Stimulated activated CD8-positive, alpha-beta memory T cell treated with anti-CD3 and anti-CD28 coated beads, Interleukin-15, amount 100 ng/mL, for 4 hours (primary cell): ENCODE measurements around the gene NUP153.
"Not testable (repeated sequence)": the region's sequence is repeated elsewhere in the genome, so short reads cannot be mapped to it uniquely, and the experiment has no call there.

ENCODE experiments used
- DNase-seq, 2 donors: peaks; one replicate each; pipeline ENCODE4 v3.0.0-alpha.2; 2020; ENCODE audit warnings: low read depth in 2 of 2

Gene NUP153

DNA sequence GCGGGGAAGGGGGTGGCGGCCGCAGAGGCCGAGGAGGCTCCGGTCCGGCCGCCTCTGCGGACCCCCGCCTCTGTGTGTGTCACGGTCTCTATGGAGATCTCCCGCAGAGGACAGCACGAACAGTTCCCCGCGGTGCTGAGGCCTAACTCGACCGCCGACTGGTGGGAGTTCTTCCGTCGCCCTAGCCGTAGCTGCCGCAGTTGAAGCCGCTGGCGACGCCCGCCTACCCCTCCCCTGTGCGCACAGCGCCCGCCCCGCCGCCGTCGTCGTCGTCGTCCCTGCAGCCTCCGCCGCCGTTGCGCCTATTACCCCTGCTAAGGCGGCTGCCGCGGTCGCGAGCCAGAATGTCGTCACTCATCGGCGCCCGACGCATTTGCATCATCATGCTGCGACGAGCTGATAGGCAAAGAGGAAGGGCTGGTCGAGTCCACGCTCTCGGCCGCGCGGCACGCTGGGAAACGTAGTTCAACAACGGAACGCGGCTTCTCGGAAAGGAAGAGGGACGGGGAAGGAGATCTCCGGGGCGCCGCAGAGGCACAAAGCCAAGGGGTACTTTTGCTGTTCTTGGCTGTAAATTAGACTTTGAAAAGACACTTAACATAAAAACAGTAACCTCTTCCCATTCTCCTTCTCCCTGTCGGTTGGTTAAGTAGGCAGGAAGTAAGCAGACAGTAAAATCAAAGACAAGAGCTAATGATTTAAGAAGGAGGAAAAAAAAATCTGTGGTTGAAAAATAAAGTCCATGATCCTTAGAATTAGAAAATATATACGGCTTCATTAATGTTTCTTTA, at the start of gene NUP153:
NUP153 (minus strand) TSS at position 346 of the 791 bp plus-strand sequence. CDS start 538 bp downstream, outside the sequence.
- DNase-seq: peak; percentile 99

DNA sequence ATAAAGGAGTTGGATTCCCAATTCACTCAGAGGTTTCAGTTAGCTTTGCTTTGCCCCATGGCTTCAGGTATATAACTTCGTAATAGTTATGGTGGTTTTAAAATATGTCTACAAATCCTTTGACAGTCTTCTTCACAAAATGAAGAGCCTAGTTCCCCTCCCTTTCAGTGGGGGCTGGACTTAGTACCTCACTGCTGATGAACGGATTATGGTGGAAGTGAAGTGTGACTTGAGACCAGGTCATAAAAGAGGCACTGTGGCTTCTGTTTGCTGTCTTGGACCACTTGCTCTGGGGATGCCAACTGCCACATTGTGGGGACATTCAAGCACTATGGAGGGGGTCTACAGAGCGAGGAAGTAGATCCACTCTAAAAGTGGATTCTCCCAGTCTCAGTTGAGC, 47.5 kb upstream of the NUP153 start:
- no peak for DNase-seq

DNA sequence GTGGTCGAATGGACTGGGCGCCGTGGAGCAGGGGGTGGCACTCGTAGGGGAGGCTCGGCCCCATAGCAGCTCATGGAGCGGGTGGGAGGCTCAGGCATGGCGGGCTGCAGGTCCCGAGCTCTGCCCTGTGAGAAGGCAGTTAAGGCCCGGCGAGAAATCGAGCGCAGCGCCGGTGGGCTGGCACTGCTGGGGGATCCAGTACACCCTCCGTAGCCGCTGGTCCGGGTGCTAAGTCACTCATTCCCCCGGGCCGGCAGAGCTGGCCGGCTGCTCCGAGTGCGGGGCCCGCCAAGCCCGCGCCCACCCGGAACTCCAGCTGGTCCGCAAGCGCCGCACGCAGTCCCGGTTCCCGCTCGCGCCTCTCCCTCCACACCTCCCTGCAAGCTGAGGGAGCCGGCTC, 38.6 kb upstream of the NUP153 start:
- DNase-seq: not testable (repeated sequence)

DNA sequence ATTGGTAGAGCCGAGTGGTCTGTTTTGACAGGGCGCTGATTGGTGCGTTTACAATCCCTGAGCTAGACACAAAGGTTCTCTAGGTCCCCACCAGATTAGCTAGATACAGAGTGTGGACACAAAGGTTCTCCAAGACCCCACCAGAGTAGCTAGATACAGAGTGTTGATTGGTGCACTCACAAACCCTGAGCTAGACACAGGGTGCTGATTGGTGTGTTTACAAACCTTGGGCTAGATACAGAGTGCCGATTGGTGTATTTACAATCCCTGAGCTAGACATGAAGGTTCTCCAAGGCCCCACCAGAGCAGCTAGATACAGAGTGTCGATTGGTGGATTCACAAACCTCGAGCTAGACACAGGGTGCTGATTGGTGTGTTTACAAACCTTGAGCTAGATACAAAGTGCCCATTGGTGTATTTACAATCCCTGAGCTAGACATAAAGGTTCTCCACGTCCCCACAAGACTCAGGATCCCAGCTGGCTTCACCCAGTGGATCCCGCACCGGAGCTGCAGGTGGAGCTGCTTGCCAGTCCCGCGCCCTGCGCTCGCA, 38.1 kb upstream of the NUP153 start:
- not testable (repeated sequence) for DNase-seq

DNA sequence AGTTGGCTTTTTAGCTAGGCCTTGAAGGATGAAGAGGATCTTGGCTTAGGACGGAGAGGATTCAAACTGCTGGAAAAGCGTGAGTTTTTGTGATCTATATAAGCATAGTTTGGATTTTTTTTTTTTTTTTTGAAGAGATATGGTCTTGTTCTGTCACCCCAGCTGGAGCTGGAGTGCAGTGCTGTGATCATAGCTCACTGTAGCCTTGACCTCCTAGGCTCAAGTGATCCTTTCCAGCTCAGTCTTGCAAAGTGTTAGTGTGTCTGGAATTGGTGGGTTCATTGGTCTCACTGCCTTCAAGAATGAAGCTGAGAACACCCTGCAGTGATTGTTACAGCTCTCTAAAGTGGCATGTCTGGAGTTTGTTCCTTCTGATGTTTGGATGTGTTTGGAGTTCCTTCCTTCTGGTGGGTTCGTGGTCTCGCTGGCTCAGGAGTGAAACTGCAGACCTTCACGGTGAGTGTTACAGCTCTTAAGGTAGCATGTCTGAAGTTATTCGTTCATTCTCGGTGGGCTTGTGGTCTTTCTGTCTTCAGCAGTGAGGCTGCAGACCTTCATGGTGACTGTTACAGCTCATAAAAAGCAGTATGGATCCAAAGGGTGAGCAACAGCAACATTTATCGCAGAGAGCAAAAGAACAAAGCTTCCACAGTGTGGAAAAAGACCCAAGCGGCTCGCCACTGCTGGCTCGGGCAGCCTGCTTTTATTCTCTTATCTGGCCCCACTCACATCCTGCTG, 37.5 kb upstream of the NUP153 start:
- no peak for DNase-seq

DNA sequence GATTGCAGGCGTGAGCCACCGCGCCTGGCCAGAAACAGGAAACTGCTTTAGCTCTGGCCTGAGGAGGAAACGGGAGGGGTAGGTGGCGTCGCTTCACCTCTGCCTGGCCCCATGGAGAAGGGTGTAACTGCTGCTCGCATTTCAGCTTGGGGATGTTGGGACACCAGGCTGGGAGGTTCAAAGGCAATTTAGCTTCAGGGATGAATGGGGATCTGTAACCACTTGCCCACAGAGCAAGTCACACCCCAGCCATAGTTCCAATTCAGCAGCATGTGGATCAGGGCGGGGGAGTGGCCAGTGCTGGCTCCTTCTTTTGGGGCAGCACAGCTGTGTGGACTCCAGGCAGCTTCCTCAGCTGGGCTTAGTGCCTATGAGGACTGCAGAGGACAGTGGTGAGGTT, 34.8 kb upstream of the NUP153 start:
- no peak for DNase-seq

DNA sequence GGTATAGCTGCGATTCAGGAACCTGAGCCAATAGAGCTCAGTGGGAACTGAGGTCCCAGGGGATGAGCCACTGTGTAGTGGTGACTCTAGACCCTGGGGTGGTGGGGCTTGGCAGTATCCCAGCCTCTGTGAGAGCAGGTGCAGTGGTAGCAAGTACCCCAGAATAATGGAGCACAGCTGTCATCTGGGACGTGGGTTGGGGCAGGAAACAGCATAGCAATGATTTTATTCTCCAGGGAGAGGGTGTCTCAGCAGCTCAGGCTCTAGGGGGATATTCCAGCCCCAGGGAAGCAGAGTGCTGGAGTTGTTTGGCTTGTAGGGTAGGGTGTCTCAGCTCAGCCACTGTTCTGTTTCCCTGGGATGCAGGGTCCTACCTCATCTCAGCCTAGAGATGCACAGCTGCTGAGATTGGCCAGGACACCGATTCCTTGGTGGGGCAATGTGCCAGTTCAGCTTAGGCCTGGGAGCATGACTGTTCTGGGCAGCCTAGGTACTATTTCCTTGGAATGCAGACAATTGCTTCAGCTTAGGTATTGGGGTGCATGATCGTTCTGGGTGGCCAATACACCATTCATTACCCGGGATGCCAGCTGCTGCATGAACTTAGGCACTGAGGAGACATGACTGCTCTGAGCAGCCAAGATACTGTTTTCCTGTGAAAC, 34.0 kb upstream of the NUP153 start:
- DNase-seq: no peak

DNA sequence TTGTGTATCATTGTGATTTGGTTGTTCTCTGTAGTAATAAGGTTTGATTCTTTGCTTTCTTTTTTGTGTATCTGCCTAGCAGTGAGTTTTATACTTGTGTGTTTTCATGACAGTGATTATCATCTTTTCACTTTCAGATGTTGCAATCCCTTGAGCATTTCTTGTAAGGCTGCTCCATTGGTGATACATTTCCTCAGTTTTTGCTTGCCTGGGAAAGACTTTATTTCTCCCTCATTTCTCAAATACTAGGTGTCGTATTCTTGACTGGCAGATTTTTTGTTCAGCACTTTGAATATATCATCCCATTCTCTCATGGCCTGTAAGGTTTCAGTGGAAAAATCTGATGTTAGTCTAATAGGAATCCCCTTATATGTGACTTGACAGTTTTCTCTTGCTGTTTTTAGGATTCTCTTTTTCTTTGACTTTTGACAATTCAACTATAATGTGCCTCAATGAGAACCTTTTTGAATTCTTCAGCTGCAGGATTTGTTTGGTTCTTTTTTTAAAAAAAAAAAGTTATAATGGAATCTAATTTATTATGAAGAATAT, 31.1 kb upstream of the NUP153 start:
- no peak for DNase-seq

DNA sequence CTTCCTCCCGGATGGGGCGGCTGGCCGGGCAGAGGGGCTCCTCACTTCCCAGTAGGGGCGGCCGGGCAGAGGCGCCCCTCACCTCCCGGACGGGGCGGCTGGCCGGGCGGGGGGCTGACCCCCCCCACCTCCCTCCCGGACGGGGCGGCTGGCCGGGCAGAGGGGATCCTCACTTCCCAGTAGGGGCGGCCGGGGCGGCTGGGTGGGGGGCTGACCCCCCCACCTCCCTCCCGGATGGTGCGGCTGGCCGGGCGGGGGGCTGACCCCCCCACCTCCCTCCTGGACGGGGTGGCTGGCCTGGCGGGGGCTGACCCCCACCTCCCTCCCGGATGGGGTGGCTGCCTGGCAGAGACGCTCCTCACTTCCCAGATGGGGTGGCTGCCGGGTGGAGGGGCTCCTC, 28.6 kb upstream of the NUP153 start:
- DNase-seq: not testable (repeated sequence)

DNA sequence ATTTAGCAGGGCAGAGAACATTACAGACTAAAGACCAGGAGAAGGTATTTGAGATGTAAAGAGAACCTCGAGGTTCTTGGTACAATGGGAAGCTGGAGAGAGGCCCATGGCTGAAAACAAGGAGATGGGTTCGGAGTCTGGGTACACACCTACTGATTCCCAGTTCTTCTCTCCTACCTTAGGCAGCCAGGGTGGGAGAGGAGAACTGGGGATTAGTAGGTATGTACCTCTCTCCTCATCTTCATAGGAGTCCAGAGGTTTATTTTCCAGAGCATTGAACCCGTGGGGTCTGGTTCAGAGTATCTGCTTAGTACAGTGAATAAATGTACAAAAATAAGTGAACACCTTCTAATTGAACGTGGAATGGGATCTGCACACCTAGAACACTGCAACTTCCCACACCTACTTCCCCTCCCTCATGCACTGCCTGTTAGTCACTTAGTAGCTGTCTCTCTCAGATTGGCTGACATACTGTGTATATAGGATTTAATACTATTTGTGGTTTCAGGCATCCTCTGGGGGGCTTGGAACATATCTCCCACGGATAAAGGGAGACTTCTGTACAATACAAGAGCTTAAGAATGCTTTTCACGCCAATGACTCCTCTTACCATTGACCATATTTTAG, 23.5 kb upstream of the NUP153 start:
- no peak for DNase-seq

DNA sequence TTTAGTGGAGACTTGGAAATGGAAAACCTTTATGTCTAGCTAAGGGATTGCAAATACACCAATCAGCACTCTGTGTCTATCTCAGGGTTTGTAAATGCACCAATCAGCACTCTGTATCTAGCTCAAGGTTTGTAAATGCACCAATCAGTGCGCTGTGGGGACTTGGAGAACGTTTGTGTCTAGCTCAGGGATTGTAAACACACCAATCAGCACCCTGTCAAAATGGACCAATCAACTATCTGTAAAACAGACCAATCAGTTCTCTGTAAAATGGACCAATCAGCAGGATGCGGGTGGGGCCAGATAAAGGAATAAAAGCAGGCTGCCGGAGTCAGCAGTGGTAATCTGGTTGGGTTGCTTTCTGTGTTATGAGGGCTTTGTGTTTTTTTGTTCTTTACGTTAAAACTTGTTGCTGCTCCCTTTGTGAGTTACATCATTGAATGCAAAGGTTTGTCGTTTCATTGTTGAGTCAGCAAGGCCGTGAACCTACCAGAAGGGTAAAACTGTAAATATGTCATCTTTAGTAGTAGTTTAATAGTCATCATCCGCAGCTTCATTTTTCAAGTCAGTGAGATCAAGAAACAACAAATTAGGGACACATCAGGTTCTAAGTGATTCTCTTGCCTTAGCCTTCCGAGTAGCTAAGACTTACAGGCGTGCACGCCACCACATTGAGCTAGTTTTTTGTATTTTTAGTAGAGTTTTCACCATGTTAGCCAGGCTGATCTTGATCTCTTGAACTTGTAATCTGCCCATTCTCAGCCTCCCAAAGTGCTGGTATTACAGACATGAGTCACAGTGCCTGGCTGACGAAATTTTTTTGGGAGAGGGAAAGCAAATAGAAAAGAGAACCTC, 22.7 kb upstream of the NUP153 start:
- no peak for DNase-seq

DNA sequence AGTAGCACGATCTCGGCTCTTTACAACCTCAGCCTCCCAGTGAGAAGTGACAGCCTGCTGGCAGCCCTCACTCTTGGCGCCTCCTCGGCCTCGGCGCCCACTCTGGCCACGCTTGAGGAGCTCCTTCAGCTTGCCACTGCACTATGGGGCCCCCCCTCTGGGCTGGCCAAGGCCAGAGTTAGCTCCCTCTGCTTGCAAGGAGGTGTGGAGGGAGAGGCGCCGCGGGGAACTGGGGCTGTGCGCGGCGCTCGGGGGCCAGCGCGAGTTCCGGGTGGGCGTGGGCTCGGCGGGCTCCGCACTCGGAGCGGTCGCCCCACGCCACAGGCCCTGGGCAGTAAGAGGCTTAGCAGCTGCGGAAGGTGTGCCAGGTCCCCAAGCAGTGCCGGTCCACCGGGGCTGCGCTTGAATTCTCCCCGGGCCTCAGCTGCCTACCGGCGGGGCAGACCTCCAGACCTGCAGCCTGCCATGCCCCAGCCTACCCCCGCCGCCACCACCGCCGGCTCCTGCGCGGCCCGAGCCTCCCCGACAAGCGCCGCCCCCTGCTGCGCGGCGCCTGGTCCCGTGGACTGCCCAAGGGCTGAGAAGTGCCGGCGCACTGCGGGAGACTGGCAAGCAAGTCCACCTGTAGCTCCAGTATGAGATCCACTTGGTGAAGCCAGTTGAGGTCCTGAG, 22.0 kb upstream of the NUP153 start:
- DNase-seq: no peak

DNA sequence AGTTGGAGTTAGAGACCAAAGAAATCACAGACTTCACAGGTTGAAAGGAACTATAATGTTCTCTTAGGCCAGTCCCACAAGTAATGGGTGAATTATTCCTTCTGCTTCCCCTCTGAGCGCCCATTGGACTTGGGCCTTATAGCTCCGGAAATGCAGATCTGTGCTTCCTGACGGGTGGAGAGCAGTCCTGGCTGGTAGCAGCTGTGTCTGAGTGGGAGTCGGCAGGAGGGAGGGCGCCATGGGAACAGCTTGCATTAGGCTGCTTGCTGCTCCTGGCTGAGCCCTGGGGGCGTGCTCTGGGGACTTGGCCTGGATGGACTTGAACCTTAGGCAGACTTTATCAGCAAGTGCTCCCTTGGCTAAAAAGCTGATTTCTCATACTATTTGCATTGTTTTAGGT, 18.4 kb upstream of the NUP153 start:
- no peak for DNase-seq

DNA sequence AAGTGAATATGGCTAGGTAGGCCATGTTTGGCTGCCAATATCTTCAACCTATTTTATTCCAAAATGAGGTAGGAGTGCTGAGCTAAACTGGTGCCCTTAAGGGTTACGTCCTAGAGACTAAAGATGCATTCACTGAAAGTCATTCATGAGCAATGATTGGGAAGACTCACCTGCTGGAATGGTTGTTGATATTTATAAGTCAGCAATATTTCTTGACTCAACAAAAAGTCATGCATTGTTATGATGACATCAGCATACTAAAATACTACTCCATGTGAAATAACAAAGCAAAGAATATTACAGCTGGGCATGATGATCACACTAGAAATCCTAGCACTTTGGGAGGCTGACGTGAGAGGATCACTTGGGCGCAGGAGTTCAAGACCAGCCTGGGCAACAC, 17.6 kb upstream of the NUP153 start:
- no peak for DNase-seq

DNA sequence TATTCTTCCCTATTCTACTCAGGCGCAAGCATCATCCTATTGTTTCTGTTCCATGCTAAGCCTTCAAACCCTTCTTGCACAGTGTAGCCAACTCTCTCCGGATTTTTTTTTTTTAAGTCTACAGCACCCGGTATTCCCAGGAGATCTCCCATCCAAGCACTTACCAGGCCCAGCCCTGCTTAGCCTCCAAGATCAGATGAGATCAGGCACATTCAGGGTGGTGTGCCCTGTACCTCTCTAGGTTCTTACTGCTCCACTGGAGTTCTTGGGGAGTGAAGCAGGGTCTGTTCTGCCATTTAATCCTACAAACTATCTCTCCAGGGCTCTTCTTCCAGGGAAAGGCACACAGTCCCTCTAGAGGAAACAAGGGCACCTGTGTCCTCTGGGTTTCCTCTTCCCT, 14.9 kb upstream of the NUP153 start:
- no peak for DNase-seq

DNA sequence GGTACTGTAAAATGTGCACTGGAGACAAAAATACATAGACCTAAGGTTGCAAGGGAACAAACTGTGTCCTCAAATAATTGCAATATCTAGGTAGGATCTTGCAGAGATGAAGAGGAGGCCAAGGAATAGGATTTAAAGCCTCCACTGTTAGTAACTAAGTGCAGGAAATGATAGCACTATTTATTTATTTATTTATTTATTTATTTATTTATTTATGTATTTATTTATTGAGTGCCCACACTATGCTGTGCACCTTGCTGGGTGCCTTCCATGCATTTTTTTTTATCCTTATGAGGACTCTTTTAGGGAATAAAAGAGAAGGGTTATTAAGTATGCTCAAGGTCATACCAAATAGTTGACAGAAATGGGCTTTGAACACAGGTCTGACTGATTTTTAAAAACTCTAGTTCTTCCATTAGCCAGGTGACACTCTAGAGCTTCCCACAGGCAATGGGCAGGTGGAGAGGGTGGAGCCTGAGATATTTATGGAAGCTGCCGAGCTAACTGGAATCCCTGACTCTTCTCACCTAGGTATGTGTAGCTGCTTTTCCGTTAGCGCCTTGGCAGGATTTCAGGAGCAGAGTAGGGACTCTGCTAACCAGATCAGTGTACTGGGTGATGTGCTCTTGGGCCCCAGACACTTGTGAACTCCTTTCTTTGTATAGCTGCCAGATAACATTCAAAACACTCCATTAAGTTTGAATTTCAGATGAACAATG, 12.8 kb upstream of the NUP153 start:
- no peak for DNase-seq

DNA sequence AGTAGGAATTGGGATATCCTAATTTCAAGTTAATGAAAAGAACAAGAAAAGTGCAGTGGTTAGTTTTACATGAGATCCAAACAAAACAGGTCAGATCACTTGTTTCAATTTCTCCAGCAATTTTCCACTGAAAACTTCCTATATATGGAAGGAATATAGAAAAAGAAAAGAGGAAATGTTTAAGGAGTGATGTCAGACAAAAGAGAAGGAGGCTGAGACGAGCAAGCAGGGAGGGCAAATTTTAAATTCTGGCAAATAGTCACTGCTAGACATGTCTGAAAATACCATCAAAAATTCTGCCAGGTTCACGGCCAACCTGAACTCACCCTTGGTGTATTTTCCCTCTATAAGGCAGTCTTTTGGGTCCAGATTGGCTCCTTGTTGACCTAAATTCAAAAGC, 9.5 kb upstream of the NUP153 start:
- DNase-seq: no peak

DNA sequence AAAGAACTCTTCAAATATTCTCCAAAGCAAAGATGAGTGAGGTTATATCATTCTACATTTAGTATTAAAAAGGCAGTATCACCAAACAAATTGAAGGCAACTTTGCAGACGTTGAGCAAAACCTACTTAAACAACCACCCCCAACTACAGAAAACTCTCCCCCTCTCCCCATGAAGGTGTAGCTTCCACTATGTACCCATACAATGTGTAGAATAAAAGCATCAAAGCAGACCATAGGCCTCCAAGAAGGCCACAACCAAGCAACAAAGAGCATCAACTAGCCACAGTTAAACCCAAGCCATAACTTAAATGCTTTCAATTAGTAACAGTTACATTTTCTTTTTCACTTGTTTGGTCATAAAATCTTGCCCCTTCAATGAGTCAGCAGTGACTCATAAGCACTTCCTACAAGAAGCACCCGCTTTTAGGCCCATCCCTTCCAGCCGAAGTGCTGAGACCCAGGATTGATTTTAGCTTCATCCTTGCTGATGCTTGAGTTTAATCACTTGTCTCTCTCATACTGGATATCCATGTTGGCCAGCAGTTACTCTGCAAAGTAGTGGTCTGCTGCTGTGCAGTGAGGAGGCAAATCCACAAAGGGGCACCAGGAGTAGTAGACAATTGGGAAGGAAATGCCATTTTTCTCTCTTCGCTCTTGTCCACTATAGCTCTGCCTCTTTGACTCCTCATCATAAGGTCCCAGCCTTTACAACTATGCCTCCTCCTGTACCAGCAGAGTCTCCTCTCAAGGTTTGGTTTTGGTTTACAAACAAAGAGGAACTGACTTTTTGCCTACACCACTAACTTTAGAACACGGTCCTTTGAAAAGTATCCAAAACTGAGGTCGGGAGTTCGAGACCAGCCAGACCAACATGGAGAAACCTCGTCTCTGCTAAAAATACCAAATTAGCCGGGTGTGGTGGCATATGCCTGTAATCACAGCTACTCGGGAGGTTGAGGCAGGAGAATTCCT, 8.4 kb upstream of the NUP153 start:
- DNase-seq: no peak
